ENCODE results near the gene SMIM3. TPM values are rescaled to one million over a fixed set of nuclear protein-coding genes. Genes with fewer than 3 reads are reported as not detected.

SMIM3 gene
- total RNA-seq, 1 experiment from 2014 or later: 55.2 TPM

DNA sequence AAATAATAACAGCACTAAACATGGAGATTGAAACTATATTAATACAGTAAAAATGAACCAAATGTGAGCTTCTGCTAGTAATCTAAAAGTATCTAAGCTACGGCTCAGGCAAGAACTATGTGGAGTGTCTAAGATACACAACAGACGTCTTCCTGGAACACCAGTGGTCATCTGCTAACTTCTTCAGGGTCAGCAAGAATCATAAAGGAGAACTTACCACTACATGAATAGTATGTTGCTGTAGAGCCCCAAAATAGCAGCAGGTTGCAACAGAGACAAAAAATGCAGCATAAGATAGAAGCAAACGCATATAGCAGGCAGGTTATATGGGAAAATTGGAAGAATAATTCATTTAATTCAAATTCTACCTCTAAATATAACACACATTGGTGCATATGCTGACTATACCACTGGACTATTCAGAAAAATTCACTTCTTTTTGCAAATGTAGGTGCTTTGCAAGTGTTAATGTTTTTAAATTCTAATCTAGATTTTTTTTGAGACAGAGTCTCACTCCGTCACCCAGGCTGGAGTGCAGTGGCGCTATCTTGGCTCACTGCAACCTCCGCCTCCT lies 46.8 kb upstream of the SMIM3 start:
- TF ChIP-seq, protein P1, sequence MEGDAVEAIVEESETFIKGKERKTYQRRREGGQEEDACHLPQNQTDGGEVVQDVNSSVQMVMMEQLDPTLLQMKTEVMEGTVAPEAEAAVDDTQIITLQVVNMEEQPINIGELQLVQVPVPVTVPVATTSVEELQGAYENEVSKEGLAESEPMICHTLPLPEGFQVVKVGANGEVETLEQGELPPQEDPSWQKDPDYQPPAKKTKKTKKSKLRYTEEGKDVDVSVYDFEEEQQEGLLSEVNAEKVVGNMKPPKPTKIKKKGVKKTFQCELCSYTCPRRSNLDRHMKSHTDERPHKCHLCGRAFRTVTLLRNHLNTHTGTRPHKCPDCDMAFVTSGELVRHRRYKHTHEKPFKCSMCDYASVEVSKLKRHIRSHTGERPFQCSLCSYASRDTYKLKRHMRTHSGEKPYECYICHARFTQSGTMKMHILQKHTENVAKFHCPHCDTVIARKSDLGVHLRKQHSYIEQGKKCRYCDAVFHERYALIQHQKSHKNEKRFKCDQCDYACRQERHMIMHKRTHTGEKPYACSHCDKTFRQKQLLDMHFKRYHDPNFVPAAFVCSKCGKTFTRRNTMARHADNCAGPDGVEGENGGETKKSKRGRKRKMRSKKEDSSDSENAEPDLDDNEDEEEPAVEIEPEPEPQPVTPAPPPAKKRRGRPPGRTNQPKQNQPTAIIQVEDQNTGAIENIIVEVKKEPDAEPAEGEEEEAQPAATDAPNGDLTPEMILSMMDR (IDR thresholded peaks at IDR 0.05): no peak
- TF ChIP-seq SIN3A (IDR thresholded peaks at IDR 0.05; ENCODE audit: borderline replicate concordance, insufficient read depth, low read depth, low read length) (no peak), POLR2AphosphoS5 (IDR thresholded peaks at IDR 0.05; ENCODE audit: low read depth, low read length) (no peak), TCF7L2 (IDR thresholded peaks at IDR 0.05; ENCODE audit: low read depth, low read length) (no peak)
- TF ChIP-seq, protein P2, sequence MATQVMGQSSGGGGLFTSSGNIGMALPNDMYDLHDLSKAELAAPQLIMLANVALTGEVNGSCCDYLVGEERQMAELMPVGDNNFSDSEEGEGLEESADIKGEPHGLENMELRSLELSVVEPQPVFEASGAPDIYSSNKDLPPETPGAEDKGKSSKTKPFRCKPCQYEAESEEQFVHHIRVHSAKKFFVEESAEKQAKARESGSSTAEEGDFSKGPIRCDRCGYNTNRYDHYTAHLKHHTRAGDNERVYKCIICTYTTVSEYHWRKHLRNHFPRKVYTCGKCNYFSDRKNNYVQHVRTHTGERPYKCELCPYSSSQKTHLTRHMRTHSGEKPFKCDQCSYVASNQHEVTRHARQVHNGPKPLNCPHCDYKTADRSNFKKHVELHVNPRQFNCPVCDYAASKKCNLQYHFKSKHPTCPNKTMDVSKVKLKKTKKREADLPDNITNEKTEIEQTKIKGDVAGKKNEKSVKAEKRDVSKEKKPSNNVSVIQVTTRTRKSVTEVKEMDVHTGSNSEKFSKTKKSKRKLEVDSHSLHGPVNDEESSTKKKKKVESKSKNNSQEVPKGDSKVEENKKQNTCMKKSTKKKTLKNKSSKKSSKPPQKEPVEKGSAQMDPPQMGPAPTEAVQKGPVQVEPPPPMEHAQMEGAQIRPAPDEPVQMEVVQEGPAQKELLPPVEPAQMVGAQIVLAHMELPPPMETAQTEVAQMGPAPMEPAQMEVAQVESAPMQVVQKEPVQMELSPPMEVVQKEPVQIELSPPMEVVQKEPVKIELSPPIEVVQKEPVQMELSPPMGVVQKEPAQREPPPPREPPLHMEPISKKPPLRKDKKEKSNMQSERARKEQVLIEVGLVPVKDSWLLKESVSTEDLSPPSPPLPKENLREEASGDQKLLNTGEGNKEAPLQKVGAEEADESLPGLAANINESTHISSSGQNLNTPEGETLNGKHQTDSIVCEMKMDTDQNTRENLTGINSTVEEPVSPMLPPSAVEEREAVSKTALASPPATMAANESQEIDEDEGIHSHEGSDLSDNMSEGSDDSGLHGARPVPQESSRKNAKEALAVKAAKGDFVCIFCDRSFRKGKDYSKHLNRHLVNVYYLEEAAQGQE (IDR thresholded peaks at IDR 0.05; ENCODE audit: insufficient read depth in 1 of 2, low read depth in 2 of 2, low read length in 1 of 2): no peak

DNA sequence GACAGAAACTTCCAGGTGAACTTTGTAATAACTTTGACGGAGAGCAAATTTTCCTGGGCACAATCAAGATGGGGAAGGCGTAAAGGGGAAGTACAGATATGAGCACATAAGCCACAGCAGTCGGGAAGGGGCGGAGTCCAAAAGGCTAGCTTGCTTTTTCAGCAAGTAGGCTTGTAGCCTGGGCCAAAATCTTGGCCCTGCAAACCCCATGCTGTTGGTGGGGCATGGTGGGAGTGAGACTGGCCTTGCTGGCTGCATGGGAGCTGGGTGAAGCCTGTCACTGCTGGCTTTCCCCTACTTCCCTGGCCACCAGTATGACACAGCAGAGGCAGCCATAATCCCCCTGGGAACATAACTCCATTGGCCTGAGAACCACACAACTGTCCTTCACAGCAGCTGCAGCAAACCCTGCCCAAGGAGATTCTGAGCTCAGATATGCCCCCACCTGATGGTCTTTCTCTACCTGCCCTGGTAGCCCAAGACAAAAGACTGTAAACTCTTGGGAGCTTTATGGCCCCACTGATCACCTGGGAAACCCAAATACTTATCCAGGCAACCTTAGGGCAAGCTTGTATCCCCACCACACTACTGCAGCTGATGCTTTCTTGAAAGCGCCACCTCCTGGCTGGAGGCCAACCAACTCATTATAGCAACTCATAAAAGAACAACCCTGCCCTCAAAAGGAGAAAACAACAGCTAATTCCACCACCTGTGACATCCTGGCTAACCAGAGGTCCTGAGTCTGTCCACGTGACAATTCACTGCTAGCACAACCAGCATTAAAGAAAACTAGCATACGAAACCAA lies 43.8 kb upstream of the SMIM3 start:
- intact Hi-C loops (cut with micrococcal nuclease; ENCODE audit: unreplicated experiment) (no loop called here), in situ Hi-C loops (cut with HindIII; ENCODE audit: low pct_unique_long_range_greater_than_20kb, low sequenced_read_pairs) (no loop called here)
- POLR2A ChIA-PET: no interaction called here
- H3K4me3 ChIP-seq (ENCODE audit: low read depth in 2 of 2, low read length in 2 of 2): no peak overlapping the region
- BruUV-seq (replicated peaks): no TSS peak
- H3K9me3 ChIP-seq (ENCODE audit: control insufficient read depth, insufficient read depth, low read depth, low read length): no peaks in the 10 kb centered on the region
- no peak overlapping the region for H3K27ac ChIP-seq (ENCODE audit: low read length)
- peaks cover 30% of the 10 kb centered on the region for H3K36me3 ChIP-seq (ENCODE audit: control insufficient read depth, insufficient read depth, low read length)
- DNase-seq (ENCODE audit: low read depth, low spot score): no peak
- ATAC-seq: no peak
- no peaks in the 10 kb centered on the region for H3K27me3 ChIP-seq (ENCODE audit: control insufficient read depth, insufficient read depth, low read length)
- no peaks in the 10 kb centered on the region for H3K4me1 ChIP-seq (ENCODE audit: control insufficient read depth, insufficient read depth, low read length)
- TF ChIP-seq, protein P2 (IDR thresholded peaks at IDR 0.05; ENCODE audit: insufficient read depth in 1 of 2, low read depth in 2 of 2, low read length in 1 of 2): no peak
- no peak for TF ChIP-seq TCF7L2 (IDR thresholded peaks at IDR 0.05; ENCODE audit: low read depth, low read length)
- TF ChIP-seq POLR2AphosphoS5 (IDR thresholded peaks at IDR 0.05; ENCODE audit: low read depth, low read length): no peak
- TF ChIP-seq, protein P1 (IDR thresholded peaks at IDR 0.05): no peak; the same call in 1 of the 2 replicates
- CTCF ChIA-PET: no interaction called here

More for the DNA sequence above, 46.8 kb upstream of the SMIM3 start:
- DNase-seq (ENCODE audit: low read depth, low spot score) (no peak), ATAC-seq (no peak)
- Histone ChIP-seq H3K4me3 (ENCODE audit: low read depth in 2 of 2, low read length in 2 of 2) (no peak overlapping the region), H3K27ac (ENCODE audit: low read length) (no peak overlapping the region), H3K36me3 (ENCODE audit: control insufficient read depth, insufficient read depth, low read length) (peaks cover 48% of the 10 kb centered on the region), H3K9me3 (ENCODE audit: control insufficient read depth, insufficient read depth, low read depth, low read length) (no peaks in the 10 kb centered on the region), H3K27me3 (ENCODE audit: control insufficient read depth, insufficient read depth, low read length) (no peaks in the 10 kb centered on the region), H3K4me1 (ENCODE audit: control insufficient read depth, insufficient read depth, low read length) (no peaks in the 10 kb centered on the region)
- intact Hi-C loops (cut with micrococcal nuclease; ENCODE audit: unreplicated experiment): no loop called here
- in situ Hi-C loops (cut with HindIII; ENCODE audit: low pct_unique_long_range_greater_than_20kb, low sequenced_read_pairs): no loop called here
- POLR2A ChIA-PET: no interaction called here
- BruUV-seq (replicated peaks): no TSS peak
- CTCF ChIA-PET: interaction anchor here (0.5 kb wide), 1 partner anchor 52 kb away, joined by 11 read pairs; no protein-coding TSS in a partner anchor

Data from Panc1 (cell line).